DMS 273 treated with DMSO at 0.1 percent for 48 hours (cell line): ENCODE results near the gene EYS.
"Not testable (repeated sequence)": the region's sequence is repeated elsewhere in the genome, so short reads cannot be mapped to it uniquely, and the experiment has no call there.

ENCODE experiments used
- DNase-seq: peaks from one replicate; lab custom pipeline; 2025; lab: John Stamatoyannopoulos, UW

EYS gene

DNA sequence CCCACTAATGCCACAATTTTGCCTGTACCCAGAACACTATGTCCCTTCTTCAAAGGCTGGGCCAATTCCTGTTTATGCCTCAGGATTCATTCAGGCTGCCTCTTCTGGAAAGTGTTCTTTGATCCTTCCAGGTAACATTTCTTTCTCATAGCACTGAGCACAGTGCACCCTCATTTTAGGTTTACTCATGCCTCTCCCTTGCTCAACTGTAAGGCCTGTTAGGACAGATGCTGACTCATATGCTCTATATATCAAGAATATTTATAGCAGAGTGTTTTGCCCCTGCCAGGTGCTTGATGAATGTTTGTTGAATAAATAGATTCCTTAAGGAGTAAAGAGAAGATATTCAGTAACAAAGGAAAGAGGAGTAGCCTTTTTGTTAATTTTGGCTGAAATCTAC, 1807.5 kb downstream of the EYS start:
- DNase-seq = no peak

DNA sequence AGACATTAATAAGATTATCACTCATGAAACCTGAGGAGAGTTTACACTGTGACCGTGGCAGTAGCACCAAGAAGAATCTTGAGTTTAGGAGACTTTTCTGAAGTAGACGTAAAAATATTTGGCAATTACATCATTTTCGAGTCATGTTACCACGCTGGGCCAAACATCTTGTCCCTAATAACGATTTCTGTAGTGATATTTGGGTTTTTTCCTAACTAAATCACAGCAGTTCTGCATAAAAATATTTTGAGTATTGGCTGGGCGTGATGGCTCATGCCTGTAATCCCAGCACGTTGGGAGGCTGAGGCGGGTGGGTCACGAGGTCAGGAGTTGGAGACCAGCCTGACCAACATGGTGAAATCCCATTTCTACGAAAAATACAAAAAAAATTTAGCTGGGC, 1809.1 kb downstream of the EYS start:
- no peak for DNase-seq

DNA sequence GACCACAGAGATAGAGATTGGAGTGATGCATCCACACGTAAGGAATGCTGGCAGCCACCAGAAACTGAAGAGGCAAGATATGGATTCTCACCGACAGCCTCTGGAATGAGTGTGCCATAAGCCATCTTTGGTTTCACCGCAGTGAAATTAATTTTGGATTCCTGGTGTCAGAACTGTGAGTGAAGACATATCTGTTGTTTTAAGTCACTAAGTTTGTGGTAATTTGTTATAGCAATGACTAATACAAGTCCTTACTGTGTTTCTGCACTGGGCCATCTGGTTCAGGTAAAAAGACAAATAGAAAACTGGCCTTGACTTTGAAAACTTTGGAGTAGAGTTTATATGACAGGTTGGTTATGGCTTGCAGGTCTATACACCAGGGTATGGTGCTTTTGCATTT, 1809.6 kb downstream of the EYS start:
- DNase-seq = no peak

DNA sequence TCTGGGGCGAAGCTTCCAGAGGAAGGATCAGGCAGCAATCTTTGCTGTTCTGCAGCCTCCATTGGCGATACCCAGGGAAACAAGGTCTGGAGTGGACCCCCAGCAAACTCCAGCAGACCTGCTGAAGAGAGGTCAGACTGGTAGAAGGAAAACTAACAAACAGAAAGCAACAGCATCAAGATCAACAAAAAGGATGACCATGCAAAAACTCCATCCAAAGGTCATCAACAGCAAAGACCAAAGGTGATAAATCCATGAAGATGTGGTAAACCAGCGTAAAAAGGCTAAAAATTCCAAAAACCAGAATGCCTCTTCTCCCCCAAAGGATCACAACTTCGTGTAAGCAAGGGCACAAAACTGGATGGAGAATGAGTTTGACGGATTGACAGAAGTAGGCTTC, 1818.6 kb downstream of the EYS start:
- DNase-seq = no peak

DNA sequence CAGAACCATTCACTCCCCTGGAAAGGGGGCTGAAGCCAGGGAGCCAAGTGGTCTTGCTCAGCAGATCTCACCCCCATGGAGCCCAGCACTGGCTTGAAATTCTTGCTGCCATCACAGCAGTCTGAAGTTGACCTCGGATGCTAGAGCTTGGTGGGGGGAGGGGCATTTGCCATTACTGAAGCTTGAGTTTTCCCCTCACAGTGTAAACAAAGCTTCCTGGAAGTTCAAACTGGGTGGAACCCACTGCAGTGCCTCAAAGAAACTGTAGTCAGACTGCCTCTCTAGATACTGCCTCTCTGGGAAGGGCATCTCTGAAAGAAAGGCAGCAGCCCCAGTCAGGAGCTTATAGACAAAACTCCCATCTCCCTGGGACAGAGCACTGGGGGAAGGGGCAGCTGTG, 1819.2 kb downstream of the EYS start:
- DNase-seq = not testable (repeated sequence)

DNA sequence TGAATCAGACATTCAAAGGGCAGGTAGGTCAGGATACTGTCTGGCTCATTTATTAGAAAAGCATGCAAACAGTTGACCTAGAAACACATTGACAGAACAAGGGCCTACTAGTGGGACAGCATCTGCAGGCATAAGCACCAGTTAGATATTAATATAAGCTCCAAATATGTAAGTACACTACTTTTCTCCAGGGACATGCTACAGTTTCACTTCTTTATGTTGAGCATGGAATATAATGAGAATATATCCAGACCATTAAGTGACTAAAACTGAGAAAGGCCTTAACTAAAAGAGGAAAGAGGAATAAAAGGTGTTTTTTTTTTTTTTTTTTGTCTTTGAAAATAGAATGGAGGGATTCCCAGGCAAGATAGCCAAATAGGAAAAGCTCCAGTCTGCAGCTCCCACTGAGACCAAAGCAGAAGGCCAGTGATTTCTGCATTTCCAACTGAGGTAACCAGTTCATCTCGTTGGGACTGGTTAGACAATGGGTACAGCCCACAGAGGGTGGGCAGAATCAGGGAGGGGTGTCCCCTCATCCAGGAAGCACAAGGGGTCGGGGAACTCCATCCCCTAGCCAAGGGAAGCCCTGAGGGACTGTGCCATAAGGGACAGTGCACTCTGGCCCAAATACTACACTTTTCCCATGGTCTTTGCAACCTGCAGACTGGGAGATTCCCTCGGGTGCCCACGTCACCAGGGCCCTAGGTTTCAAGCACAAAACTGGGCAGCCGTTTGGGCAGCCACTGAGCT, 1819.8 kb downstream of the EYS start:
- no peak for DNase-seq

DNA sequence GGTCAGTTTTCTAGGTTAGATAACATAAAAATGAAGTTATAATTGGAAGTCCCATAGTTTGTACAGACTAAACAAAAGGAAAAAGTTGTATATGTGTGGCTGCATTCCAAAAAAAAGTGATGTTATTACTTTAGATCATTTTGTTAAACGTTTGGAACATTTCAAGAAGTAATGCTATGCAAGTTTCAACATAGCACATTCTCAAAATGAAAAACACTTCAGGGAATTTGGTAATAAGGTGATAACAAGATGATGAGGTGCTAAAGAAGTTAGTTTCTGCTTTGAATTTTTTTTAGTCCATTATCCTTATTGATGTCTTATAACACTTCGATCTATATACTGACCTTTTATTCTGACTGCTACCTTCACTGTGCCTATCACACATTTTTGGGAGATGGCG, 1820.7 kb downstream of the EYS start:
- DNase-seq = no peak

DNA sequence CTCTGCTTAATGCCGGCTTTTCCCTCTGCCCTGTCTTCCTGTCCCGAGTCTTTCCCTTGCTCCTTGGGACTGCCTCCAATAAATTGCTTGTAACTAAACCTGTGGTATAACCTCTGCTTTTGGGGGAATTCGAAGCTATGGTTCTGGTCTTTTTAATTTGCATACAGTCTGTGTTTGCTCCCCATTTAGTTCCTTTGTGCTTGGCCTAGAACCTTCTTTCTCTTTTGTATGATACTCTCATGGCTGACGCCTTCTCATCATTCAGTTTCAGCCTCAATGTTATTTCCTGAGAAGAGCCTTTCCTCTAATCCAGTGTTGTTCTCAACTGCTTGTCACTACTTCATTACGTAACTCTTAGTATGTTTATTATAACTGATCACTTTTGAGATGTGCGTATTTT, 1823.4 kb downstream of the EYS start:
- no peak for DNase-seq

DNA sequence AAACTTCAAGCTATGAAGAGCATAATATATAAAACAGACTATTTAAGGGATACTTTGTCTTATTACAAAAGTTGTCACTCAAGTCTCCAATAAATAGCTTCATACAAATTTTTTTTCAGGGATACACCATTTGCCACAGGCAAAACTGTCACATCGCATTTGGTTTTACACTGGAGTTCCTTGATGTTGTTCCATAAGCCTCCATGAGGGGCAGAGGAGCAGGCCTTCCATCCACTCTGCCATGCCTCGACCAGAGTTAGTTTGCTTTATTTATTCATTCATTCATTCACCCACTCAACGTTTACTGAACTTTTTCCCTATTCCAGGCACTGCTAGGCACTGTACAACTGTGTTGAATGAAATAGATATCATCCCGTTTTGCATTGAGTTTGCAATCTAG, 1824.8 kb downstream of the EYS start:
- no peak for DNase-seq

DNA sequence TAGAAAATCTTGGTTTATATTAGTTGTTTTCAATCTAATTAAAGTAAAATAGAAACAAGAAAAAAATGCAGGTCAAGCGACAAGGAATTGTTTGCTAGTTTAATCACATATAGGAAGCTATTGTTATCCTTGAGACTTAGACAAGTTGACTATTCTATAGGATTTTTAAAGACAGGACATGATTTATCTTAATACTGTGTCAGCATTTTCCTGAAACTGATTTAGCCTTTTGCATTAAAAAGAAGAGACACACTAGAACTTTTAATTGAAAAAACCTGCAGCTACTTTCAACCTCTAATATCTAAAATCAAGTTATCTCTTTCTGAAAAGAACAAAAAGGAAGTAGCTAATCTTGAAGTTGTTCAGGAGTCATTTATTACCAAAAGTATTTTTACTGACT, 1825.2 kb downstream of the EYS start:
- no peak for DNase-seq

DNA sequence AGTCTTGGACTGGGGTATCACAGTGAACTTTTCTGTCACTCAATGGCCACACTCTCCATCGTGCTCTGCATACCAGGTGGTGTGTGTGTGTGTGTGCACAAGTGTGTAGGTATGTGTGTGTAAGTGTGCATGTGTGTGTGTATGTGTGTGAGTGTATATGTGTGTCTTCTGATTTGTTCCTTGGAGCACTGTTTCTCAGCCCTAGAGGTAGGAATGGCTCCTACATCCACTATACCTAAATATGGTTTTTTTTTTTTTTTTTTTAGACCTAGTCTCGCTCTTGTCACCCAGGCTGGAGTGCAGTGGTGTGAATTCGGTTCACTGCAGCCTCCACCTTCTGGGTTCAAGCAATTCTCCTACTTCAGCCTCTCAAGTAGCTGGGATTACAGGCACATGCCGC, 1834.8 kb downstream of the EYS start:
- DNase-seq = no peak

DNA sequence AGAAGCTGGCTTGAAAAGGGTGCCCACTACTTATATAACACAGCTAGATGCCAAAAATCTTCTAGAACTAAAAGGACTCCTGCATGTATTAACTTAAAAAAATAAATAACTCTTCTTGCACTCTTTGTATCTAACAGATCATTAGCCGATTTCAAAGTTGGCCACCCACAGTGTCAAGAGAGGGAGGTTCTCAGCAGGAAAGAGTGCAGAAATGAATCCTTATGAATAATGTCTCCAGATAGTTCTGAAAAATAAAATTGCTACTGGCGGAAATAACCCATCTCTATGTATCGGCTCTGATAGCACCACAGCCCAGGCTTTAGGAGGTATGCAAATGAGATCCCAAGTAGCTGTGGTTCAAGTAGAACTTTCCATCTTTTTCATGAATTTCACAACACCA, 1838.7 kb downstream of the EYS start:
- DNase-seq = no peak

DNA sequence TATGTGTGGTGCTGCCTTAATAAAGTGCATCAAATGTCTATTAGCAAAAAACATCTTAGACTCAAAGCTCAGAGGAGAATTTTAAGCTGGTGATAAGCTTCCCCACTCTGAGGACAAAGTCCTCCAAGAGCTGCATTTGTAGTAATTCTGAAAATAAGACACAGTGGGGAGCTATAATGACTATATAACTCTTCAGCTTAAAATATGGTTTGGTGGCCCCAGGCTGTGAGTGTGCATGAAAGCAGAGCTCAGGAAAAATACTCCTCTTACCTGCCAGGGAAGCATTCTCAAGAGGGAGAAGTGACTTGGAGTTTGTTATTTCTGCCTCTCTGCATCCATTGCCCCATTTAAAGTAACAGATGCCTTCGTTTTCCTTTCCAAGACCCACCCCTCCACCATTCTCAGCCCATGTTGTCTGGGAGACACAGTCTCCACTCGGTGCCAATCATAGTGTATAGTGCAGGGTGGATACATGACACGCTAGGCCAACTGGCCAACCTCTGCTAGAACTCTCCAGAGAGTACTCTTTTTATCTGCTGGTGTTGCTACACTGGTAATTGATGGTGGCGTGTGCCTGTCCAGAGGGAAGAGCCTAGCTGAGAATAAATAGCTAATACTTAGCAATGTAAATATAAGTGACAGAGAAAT, 1842.2 kb downstream of the EYS start:
- DNase-seq = peak; percentile 12

DNA sequence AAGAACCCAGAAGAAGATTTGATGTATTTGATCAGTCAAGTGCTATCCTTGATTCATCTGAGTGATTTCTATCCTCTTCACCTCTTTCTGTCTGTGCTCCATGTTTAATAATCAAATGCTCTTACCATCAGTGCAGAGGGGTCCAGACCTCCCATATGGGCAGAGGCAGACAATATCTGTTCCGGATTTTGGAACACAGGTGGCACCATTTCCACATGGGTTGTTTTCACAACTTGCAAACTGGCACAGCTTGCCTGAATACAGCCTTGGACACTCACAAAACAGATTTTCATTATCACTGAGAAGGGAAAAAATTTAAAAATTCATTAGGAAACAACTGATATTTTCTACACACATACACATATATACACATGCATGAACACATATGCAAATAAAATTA, 1843.0 kb downstream of the EYS start:
- no peak for DNase-seq

DNA sequence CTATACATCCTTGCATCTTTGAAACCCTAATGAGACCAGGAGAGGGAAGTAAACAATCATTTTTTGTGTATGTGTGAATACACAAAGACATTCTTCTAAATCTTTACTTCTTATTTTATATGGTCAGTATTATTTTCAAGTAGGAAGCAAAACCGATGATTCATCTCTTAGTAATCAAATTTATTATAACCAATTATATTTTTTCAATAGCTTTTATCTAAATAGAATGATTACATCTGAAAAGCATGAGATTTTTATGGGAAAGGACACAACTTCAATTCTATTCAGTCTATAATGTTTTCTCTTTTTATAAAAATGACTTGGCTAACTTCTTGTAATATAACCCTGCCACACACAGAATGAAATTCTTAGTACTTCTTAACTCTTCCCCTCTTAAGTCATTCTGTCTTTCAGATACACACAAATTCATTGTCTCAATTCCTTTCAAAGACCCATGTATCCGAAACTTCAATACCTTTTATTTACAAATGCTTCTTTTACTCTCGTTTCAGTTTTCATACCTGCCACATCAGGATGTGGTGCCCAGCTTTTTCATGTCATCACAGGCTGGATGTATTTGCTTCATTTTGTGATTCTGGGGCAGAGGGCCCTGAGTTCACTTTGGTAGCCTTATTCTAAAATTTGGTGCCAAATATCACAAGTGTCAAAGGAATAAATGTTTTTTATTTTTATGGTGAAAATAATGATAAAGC, 1844.4 kb downstream of the EYS start:
- DNase-seq = no peak

DNA sequence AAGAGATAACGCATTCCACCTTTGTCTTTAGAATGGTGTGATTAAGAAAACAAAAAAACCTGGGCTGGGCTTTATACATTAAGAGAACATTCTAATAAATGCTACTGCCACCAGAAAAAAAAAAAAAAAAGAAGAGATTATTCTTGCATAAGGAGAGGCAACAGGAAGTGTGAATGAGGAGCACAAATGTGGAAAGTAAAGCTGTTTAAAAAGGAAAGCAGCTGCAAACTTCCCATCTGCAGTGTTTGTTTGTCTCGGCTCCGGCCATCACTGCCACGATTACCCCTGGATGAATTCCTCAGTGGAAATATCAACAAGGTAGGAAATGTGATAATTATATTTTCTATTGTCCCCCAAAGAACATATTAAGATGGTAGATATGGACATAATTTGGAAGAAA, 1847.5 kb downstream of the EYS start:
- DNase-seq = no peak

DNA sequence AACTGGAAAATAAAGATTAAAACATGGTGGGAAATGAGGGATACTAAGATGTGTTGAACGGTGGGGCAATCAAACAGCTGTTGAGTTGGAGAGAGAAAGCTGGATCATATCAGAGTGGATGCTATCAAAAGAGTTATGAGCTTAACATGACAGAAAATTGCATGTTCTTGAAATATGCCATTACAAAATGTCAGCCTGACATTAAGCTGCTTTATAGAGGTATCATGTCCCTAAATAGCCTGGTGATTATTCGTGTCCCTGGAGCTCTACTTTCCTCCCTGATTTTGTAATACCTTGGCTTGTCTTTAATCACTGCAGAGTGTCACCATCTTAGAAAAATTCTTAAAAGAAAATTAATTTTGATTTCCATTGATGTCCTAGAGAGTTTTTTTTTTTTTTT, 1848.3 kb downstream of the EYS start:
- DNase-seq = no peak

DNA sequence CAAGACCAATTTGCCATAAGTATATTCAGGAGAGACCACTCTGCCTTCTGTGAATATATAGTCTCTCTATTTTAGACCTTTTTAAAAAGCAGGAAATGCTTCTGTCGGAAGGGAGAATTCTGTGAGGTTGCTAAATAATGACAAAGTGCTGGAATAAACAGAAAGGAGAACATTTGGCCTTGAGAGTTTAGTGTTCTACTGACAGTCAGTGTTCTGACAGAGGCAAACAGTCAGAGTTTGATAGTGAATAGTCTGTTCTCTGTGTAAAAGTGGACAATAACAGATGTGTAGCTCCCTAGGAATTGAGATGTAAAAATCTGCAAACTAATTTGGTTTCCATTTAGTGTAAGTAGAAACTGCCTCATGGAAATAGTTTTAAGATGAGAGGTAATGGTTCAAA, 1850.8 kb downstream of the EYS start:
- no peak for DNase-seq

DNA sequence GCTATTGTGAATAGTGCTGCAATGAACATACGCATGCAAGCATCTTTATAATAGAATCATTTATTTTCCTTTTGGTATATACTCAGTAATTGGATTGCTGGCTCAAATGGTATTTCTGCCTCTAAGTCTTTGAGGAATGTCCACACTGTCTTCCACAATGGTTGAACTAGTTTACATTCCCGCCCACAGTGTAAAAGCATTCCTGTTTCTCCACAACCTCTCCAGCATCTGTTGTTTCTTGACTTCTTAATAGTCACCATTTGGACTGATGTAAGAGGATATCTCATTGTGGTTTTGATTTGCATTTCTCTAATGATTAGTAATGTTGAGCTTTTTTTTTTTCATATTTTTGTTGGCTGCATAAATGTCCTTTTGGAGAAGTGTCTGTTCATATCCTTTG, 1862.7 kb downstream of the EYS start:
- no peak for DNase-seq

DNA sequence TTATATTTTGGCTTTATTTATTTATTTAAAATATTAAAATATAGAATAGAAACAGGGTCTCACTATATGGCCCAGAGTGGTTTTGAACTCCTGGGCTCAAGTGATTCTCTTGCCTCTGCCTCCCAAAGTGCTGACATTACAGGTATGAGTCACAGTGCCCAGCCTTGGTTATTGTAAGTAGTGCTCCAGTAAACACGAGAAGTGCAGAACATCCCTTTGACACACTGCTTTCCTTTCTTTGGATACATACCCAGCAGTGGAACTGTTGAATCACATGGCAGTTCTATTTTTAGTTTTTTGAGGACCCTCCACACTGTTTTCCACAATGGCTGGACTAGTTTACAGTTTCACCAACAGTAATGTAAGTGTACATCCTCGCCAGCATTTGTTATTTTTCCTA, 1867.5 kb downstream of the EYS start:
- no peak for DNase-seq

DNA sequence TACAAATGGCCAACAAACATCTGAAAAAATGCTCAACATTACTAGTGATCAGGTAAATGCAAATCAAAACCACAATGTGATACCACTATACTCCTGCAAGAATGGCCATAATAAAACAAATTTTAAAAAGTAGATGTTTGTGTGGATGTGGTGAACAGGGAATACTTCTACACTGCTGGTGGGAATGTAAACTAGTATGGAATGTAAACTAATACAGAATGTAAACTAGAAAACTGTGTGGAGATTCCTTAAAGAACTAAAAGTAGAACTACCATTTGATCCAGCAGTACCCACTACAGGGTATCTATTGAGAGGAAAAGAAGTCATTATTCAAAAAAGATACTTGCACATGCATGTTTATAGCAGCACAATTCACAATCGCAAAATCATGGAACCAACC, 1878.3 kb downstream of the EYS start:
- not testable (repeated sequence) for DNase-seq

DNA sequence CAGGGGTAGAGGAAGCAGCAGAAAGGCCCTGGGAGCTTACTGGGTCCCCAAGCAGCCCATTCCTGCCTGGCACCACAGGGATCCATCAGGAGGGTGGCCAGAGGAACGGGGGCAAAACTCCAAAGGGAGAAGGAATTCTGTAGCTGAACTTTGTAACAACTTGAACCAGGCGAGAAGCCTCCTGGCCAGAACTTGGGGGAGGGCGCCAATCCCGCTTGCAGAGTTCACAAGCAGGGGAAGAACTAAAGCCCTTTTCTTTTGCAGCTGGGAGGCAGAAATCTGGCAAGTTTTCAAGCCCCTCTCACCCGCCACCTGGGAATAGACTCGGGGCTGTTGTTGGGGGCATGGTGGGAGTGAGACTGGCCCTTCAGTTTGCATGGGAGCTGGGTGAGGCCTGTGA, 1882.3 kb downstream of the EYS start:
- DNase-seq = no peak

DNA sequence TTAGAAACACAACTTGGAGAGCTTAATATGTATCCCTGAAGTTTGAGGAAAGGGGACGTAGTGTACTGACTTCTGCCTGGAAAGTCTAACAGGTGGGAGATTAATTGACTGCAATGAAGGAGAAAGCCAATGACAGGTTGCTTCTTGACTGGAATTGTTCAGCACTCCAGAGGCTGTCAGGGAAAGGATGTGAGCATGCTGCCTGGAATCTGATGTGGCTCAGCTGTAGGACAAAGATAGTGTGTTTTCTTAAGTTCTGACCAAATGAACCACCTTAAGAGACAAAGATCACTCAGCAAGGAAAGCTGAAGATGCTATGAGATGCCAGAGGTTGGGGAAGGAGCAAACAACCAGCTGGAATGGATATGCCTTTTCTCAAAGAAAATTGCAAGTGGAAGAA, 1885.6 kb downstream of the EYS start:
- no peak for DNase-seq
